Panc1 (cell line): ENCODE data around the gene GPSM1. TPM values are rescaled to one million over a fixed set of nuclear protein-coding genes. Genes with fewer than 3 reads are reported as not detected.

ENCODE experiments used
- ATAC-seq: fragments of 200-7000 bp; cut with Tn5 transposase; 2 replicates; pipeline ENCODE4 v1.9.1; 2020; ENCODE audit warnings: mild to moderate bottlenecking, moderate library complexity
- BruUV-seq: library from RNA; stranded (reverse); fragments of 400-500 nt; replicated peaks from 2 replicates; lab custom pipeline; 2021; lab: Mats Ljungman, UMichigan
- CTCF ChIA-PET: fragments of 300-600 bp; sonication (Branson Sonifier 250); formaldehyde crosslinking; loops from one replicate; lab custom pipeline; 2022; ENCODE audit warnings: antibody characterized with exemption; lab: Charles Lee
- POLR2A ChIA-PET: fragments of 300-600 bp; sonication (Branson Sonifier 250); formaldehyde crosslinking; loops from one replicate; lab custom pipeline; 2022; ENCODE audit warnings: antibody characterized with exemption; lab: Charles Lee
- DNase-seq: peaks from one replicate; pipeline ENCODE4 v3.0.0-alpha.2; 2010; ENCODE audit warnings: low read depth, low spot score
- H3K27ac ChIP-seq: 2 replicates; pipeline ENCODE4 v1.5.1; 2011; ENCODE audit warnings: mild to moderate bottlenecking, low read length, inconsistent platforms
- H3K27me3 ChIP-seq: fragments of 200-500 bp; sonication (Bioruptor generic); 2 replicates; pipeline ENCODE4 v1.6.0; 2014; ENCODE audit warnings: low read length, inconsistent platforms; ENCODE audit not compliant: control insufficient read depth, insufficient read depth
- H3K36me3 ChIP-seq: fragments of 200-500 bp; sonication (Bioruptor generic); 2 replicates; pipeline ENCODE4 v1.5.1; 2014; ENCODE audit warnings: inconsistent platforms, mild to moderate bottlenecking, low read length, moderate library complexity; ENCODE audit not compliant: control insufficient read depth, insufficient read depth
- H3K4me1 ChIP-seq: 2 replicates; pipeline ENCODE4 v1.5.1; 2011; ENCODE audit warnings: inconsistent platforms, mild to moderate bottlenecking, low read length, moderate library complexity; ENCODE audit not compliant: control insufficient read depth, insufficient read depth
- H3K4me3 ChIP-seq, 2 experiments: 2 replicates each; pipeline ENCODE4 v1.5.1; 2011 to 2012; ENCODE audit warnings: low read depth in 2 of 2, low read length in 2 of 2, mild to moderate bottlenecking in 2 of 2, inconsistent platforms in 1 of 2, moderate library complexity in 1 of 2
- H3K9me3 ChIP-seq: fragments of 200-500 bp; sonication (Bioruptor generic); 2 replicates; pipeline ENCODE4 v1.5.1; 2014; ENCODE audit warnings: low read depth, mild to moderate bottlenecking, inconsistent platforms, low read length, moderate library complexity; ENCODE audit not compliant: control insufficient read depth, insufficient read depth
- CTCF ChIP-seq: fragments of 450-650 bp; IDR thresholded peaks from 2 replicates; pipeline ENCODE4 v1.5.1; 2017; ENCODE audit warnings: mild to moderate bottlenecking
- POLR2AphosphoS5 ChIP-seq: IDR thresholded peaks from 2 replicates; pipeline ENCODE4 v1.6.1; 2012; ENCODE audit warnings: mild to moderate bottlenecking, low read depth, low read length, moderate library complexity
- REST ChIP-seq, 2 experiments: IDR thresholded peaks; 2 replicates each; pipeline ENCODE4 v1.6.1; 2011 to 2012; ENCODE audit warnings: low read depth in 2 of 2, control low read depth in 1 of 2, low read length in 1 of 2, mild to moderate bottlenecking in 1 of 2, moderate library complexity in 1 of 2; ENCODE audit not compliant: insufficient read depth in 1 of 2
- SIN3A ChIP-seq: IDR thresholded peaks from 2 replicates; pipeline ENCODE4 v1.6.1; 2012; ENCODE audit warnings: low read depth, mild to moderate bottlenecking, low read length, moderate library complexity, borderline replicate concordance; ENCODE audit not compliant: insufficient read depth
- TCF7L2 ChIP-seq: IDR thresholded peaks from 2 replicates; pipeline ENCODE4 v1.6.1; 2011; ENCODE audit warnings: mild to moderate bottlenecking, low read depth, low read length, inconsistent platforms
- in situ Hi-C: cut with HindIII; loops from 2 replicates; pipeline ENCODE4 v1.10.0; 2016; ENCODE audit warnings: low sequenced_read_pairs, low pct_unique_long_range_greater_than_20kb
- intact Hi-C: fragments of 100-400 bp; cut with micrococcal nuclease; formaldehyde crosslinking; loops from one replicate; pipeline ENCODE4 v1.10.0; 2022; ENCODE audit not compliant: unreplicated experiment
- total RNA-seq: library from RNA; stranded (reverse); gene quantifications from one replicate; pipeline ENCODE4 v1.2.1, GENCODE V29; 2021; ENCODE audit not compliant: unreplicated experiment

GPSM1 gene
- total RNA-seq, 1 experiment from 2014 or later: 14.2 TPM

- no peak overlapping the region for H3K27ac ChIP-seq
- in situ Hi-C loops: no loop called here
- DNase-seq (no peak), ATAC-seq (no peak)
- no peaks in the 10 kb centered on the region; the same call in 1 of the 2 replicates for H3K36me3 ChIP-seq
- BruUV-seq: no TSS peak
- intact Hi-C loops: no loop called here
- H3K27me3 ChIP-seq: no peaks in the 10 kb centered on the region
- H3K4me3 ChIP-seq: no peak overlapping the region
- H3K4me1 ChIP-seq: no peaks in the 10 kb centered on the region
- ChIA-PET CTCF (no interaction called here), POLR2A (no interaction called here)
- TF ChIP-seq TCF7L2: no peak
- no peak for TF ChIP-seq REST (IDR thresholded peaks at IDR 0.05; ENCODE audit: insufficient read depth in 1 of 2, low read depth in 2 of 2, low read length in 1 of 2)
- TF ChIP-seq SIN3A: no peak
- no peak for TF ChIP-seq CTCF
- TF ChIP-seq POLR2AphosphoS5: no peak
- H3K9me3 ChIP-seq: no peaks in the 10 kb centered on the region
These were observed 4.0 kb upstream of the GPSM1 start for GRCh38 chr9:136323371-136323789.

- ChIA-PET POLR2A (no interaction called here), CTCF (no interaction called here)
- ATAC-seq (peak; percentile 30; the same call in 1 of the 2 replicates), DNase-seq (no peak)
- Histone ChIP-seq H3K4me3 (no peak overlapping the region), H3K9me3 (no peaks in the 10 kb centered on the region), H3K4me1 (no peaks in the 10 kb centered on the region; the same call in 1 of the 2 replicates), H3K27ac (no peak overlapping the region), H3K36me3 (no peaks in the 10 kb centered on the region; the same call in 1 of the 2 replicates), H3K27me3 (no peaks in the 10 kb centered on the region)
- BruUV-seq: no TSS peak
- TF ChIP-seq CTCF (no peak; the same call in 1 of the 2 replicates), REST (IDR thresholded peaks at IDR 0.05; ENCODE audit: insufficient read depth in 1 of 2, low read depth in 2 of 2, low read length in 1 of 2) (no peak), SIN3A (no peak), POLR2AphosphoS5 (no peak), TCF7L2 (no peak)
- in situ Hi-C loops (no loop called here), intact Hi-C loops (no loop called here)
These were observed 2.6 kb upstream of the GPSM1 start for GRCh38 chr9:136324501-136325300.
